ENCODE measurements around the gene TMEM175. TPM values are rescaled to one million over a fixed set of nuclear protein-coding genes. Genes with fewer than 3 reads are reported as not detected.

TMEM175 gene
- total RNA-seq, 2 experiments from 2014 or later = 23.4 to 37.2 TPM

- H3K36me3 Mint-ChIP-seq = no peaks in the 10 kb centered on the region
- no peak for DNase-seq
- CTCF ChIA-PET = no interaction called here
- no peak for ATAC-seq
- no peaks in the 10 kb centered on the region for H3K27me3 Mint-ChIP-seq
- H3K4me1 Mint-ChIP-seq = no peaks in the 10 kb centered on the region
- H3K27ac Mint-ChIP-seq = no peak overlapping the region
- H3K4me3 Mint-ChIP-seq = no peak overlapping the region
- no peaks in the 10 kb centered on the region for H3K9me3 Mint-ChIP-seq (ENCODE audit: low read depth)
These were observed 16.1 kb downstream of the TMEM175 start for GRCh38 chr4:948101-948935.

DNA sequence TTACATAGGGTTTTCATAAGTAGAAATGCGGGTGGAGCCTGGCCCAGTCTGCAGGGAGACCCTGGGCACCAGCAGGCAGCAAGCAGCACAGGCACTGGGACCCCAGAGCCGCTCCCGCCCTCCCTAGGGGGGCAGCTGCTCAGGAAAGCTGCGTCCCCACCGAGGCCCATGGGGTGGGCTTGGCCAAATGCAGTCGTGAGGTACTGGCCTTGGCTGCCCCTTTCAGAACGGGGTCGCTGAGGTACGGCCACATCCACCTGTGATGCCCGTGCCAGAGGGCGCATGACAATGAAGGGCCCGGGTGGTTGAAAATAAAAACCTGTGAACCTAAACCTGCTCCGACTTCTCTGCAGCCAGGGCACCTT is 16.7 kb downstream of the TMEM175 start:
- Mint-ChIP-seq H3K27ac (no peak overlapping the region), H3K36me3 (no peaks in the 10 kb centered on the region), H3K4me1 (no peaks in the 10 kb centered on the region), H3K27me3 (no peaks in the 10 kb centered on the region), H3K4me3 (no peak overlapping the region), H3K9me3 (ENCODE audit: low read depth) (no peaks in the 10 kb centered on the region)
- ATAC-seq (no peak), DNase-seq (no peak)
- CTCF ChIA-PET = no interaction called here

GRCh38 chr4:949656-950055 is 17.4 kb downstream of the TMEM175 start:
- DNase-seq (no peak), ATAC-seq (no peak)
- Mint-ChIP-seq H3K4me3 (no peak overlapping the region), H3K9me3 (ENCODE audit: low read depth) (no peaks in the 10 kb centered on the region), H3K4me1 (no peaks in the 10 kb centered on the region), H3K36me3 (peaks cover 2% of the 10 kb centered on the region), H3K27ac (no peak overlapping the region), H3K27me3 (no peaks in the 10 kb centered on the region)
- CTCF ChIA-PET = no interaction called here

GRCh38 chr4:950136-951020 is 18.1 kb downstream of the TMEM175 start:
- H3K27ac Mint-ChIP-seq = no peak overlapping the region
- H3K4me1 Mint-ChIP-seq = no peaks in the 10 kb centered on the region
- DNase-seq (no peak), ATAC-seq (no peak)
- no peaks in the 10 kb centered on the region for H3K27me3 Mint-ChIP-seq
- peaks cover 2% of the 10 kb centered on the region for H3K36me3 Mint-ChIP-seq
- CTCF ChIA-PET = no interaction called here
- no peak overlapping the region for H3K4me3 Mint-ChIP-seq
- no peaks in the 10 kb centered on the region for H3K9me3 Mint-ChIP-seq (ENCODE audit: low read depth)

GRCh38 chr4:951186-951585 is 18.9 kb downstream of the TMEM175 start:
- H3K4me1 Mint-ChIP-seq = no peaks in the 10 kb centered on the region
- DNase-seq = no peak
- no peaks in the 10 kb centered on the region for H3K27me3 Mint-ChIP-seq
- no peak for ATAC-seq
- H3K4me3 Mint-ChIP-seq = no peak overlapping the region
- CTCF ChIA-PET = no interaction called here
- no peaks in the 10 kb centered on the region for H3K9me3 Mint-ChIP-seq (ENCODE audit: low read depth)
- H3K36me3 Mint-ChIP-seq = peaks cover 2% of the 10 kb centered on the region
- H3K27ac Mint-ChIP-seq = no peak overlapping the region

DNA sequence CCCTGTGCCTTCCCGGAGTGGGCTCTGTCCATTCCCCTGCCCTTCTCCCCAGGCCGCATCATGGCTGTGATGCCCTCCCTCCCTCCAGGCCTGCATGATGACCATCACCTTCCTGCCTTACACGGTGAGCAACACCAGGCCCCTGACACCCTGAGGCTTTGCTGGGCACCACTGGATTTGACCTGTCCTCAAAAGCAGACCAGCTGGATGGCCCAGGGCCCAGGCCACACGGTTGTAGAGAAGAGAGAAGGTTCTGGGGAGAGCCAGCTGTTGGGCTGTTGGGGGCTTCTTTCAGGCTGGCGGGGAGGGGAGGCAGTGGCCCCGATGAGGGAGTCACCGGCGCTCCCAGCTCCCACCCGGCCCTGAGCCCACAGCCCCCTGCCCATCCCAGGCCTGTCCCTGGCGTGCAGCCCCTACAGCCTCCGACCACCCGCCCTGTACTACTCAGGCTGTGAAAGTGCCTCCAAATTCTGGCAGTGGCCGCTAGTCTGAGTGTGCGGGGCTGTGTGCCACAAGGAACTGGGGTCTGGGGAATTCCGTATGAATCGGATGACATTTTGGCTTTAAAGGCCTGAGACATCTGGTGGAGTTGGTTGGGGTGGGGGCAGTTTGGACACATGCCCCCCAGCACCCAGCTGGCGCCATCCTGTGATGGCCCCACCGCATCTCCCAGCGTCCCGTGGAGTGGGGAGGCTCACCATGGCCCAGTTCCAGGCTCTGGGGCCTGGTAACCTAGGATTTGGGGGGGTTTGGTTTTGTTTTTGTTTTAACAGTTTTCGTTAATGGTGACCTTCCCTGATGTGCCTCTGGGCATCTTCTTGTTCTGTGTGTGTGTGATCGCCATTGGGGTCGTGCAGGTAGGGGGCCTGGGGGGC is 19.6 kb downstream of the TMEM175 start:
- ATAC-seq (no peak), DNase-seq (no peak)
- CTCF ChIA-PET = no interaction called here
- Mint-ChIP-seq H3K27ac (no peak overlapping the region), H3K4me3 (no peak overlapping the region), H3K4me1 (no peaks in the 10 kb centered on the region), H3K36me3 (peaks cover 2% of the 10 kb centered on the region), H3K9me3 (ENCODE audit: low read depth) (no peaks in the 10 kb centered on the region), H3K27me3 (no peaks in the 10 kb centered on the region)

DNA sequence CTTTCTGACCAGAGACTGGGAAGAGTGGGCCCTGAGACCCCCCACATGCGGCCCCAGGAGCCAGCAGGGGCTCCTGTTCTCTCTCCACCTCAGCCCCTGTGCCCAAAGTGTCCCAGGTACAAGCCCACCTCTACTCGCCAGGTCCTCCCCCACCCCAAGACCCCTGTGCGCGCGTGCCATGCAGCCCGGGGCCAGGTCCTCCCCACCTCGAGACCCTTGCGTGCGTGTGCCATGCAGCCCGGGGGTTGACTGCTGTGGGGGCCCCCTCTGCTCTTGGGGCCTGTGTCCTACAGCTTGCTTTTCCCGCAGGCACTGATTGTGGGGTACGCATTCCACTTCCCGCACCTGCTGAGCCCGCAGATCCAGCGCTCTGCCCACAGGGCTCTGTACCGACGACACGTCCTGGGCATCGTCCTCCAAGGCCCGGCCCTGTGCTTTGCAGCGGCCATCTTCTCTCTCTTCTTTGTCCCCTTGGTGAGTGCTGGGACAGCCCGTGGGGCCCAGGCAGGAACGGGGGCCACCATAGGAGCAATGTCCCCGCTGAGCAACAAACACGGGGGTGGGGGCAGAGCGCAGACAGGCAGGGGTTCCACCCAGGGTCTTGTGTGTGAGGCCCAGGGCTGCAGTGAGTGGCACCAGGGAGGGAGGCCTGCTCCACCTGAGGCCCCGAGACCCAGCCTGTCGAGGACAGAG is 20.8 kb downstream of the TMEM175 start:
- H3K4me1 Mint-ChIP-seq = no peaks in the 10 kb centered on the region

DNA sequence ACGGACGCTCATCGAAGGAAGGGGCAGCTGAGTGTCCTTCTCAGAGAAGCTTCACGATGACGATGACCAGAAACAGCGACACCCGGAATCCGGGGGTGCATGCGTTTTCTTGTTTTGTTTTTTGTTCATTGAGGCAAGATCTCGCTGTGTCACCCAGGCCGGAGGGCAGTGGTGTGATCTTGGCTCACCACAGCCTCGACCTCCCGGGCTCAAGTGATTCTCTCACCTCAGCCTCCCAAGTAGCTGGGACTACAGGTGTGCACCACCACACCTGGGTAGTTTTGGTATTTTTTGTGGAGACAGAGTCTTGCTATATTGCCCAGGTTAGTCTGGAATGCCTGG is 21.3 kb downstream of the TMEM175 start:
- H3K27ac Mint-ChIP-seq = no peak overlapping the region
- no peak overlapping the region for H3K4me3 Mint-ChIP-seq
- H3K4me1 Mint-ChIP-seq = no peaks in the 10 kb centered on the region
- CTCF ChIA-PET = no interaction called here
- no peaks in the 10 kb centered on the region for H3K9me3 Mint-ChIP-seq (ENCODE audit: low read depth)
- no peak for ATAC-seq
- DNase-seq = no peak
- no peaks in the 10 kb centered on the region for H3K27me3 Mint-ChIP-seq
- H3K36me3 Mint-ChIP-seq = peaks cover 2% of the 10 kb centered on the region

More for the DNA sequence above, 20.8 kb downstream of the TMEM175 start:
- Mint-ChIP-seq H3K36me3 (peaks cover 2% of the 10 kb centered on the region), H3K4me3 (no peak overlapping the region), H3K27ac (no peak overlapping the region), H3K9me3 (ENCODE audit: low read depth) (no peaks in the 10 kb centered on the region), H3K27me3 (no peaks in the 10 kb centered on the region)
- CTCF ChIA-PET = no interaction called here
- no peak for DNase-seq
- ATAC-seq = no peak

DNA sequence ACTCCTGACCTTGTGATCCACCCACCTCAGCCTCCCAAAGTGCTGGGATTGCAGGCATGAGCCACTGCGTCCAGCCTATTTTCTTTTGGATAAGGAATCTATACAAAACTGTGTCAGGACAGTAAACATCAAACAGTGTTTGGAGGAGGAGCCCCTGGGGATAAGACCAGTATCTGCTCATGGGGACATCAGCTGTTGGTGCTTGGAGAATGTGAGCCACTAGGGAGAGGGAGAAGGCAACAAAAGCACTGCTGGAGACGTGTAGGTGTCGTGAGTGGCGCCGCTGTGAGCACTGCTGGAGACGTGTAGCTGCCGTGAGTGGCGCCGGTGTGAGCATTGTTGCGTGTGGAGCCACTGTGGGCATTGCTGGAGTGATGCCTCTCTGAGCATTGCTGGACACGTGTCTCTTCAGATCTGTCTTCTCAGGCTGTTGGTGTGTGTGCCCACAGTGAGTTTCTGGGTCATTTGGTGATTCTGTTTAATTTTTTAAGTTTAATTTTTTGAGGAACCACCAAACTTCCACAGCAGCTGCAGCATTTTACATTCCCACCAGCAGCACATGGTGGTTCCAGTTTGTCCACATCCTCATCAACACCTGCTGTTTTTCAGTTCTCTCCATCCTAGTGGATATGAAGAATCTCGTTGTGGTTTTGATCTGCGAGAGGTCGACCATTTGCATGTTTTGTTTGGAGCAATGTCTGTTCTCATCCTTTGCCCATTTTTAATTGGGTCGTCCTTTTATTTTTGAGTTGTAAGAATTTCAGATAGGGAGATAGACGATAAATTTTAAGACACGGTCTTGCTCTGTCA is 22.2 kb downstream of the TMEM175 start:
- H3K9me3 Mint-ChIP-seq (ENCODE audit: low read depth) = no peaks in the 10 kb centered on the region
- ATAC-seq (no peak), DNase-seq (no peak)
- CTCF ChIA-PET = no interaction called here
- peaks cover 2% of the 10 kb centered on the region for H3K36me3 Mint-ChIP-seq
- no peaks in the 10 kb centered on the region for H3K27me3 Mint-ChIP-seq
- H3K27ac Mint-ChIP-seq = no peak overlapping the region
- H3K4me3 Mint-ChIP-seq = no peak overlapping the region
- no peaks in the 10 kb centered on the region for H3K4me1 Mint-ChIP-seq

DNA sequence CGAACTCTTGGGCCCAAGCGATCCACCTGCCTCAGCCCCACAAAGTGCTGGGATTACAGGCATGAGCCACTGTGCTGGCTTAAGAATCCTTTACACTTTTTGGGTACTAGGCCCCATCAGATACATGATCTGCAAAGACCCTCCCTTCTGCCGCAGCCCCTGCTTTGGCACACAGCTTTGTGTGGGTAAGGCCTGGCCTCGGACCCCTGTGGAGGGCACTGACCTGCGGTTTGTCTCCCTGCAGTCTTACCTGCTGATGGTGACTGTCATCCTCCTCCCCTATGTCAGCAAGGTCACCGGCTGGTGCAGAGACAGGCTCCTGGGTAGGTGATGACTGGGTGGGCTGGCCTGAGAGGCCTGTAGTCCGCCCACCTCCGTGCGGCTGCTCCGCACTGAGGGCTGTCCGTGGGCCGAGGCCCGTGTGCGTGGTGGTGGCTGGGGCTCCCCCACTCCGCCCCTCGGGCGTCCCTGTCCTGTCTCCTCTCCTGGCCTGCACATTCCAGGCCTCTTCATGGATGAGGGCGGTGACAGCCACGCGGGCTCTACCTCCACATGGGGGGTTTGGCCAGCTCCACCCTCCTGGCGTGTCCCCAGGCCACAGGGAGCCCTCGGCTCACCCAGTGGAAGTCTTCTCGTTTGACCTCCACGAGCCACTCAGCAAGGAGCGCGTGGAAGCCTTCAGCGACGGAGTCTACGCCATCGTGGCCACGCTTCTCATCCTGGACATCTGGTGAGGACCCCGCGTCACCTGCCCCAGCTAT is 23.1 kb downstream of the TMEM175 start:
- Mint-ChIP-seq H3K27ac (no peak overlapping the region), H3K4me1 (no peaks in the 10 kb centered on the region), H3K27me3 (no peaks in the 10 kb centered on the region), H3K36me3 (peaks cover 2% of the 10 kb centered on the region), H3K4me3 (no peak overlapping the region), H3K9me3 (ENCODE audit: low read depth) (no peaks in the 10 kb centered on the region)
- CTCF ChIA-PET = no interaction called here
- no peak for ATAC-seq
- DNase-seq = no peak

DNA sequence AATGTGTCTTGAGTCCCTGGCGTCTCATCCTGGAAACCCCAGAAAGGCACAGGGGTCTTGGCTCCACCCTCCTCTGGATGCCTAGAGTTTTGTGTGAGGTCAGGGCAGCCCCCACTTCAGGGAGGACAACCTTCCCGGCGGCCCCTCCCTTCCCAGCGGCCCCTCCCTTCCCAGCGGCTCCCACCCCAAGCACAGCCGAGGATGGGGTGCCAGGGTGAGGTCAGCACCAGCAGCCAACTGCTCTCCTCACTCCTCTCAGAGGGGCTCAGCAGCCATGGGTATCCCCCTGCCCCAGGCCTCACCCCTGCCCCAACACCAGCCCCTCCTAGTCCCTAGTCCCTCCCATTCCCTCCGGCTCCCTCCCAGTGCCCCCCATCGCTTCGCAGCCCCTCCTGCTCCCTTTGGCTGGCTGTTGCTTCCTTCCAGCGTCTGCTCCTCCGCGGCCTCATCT is 23.7 kb downstream of the TMEM175 start:
- no peak overlapping the region for H3K27ac Mint-ChIP-seq
- CTCF ChIA-PET = no interaction called here

More for the DNA sequence above, 23.7 kb downstream of the TMEM175 start:
- Mint-ChIP-seq H3K4me3 (no peak overlapping the region), H3K4me1 (no peaks in the 10 kb centered on the region), H3K36me3 (peaks cover 2% of the 10 kb centered on the region), H3K9me3 (ENCODE audit: low read depth) (no peaks in the 10 kb centered on the region), H3K27me3 (no peaks in the 10 kb centered on the region)
- DNase-seq (no peak), ATAC-seq (no peak)
